Measurements from ENCODE around the gene KIAA0586.
"Not testable (repeated sequence)": the region's sequence is repeated elsewhere in the genome, so short reads cannot be mapped to it uniquely, and the experiment has no call there.

Gene KIAA0586

DNA sequence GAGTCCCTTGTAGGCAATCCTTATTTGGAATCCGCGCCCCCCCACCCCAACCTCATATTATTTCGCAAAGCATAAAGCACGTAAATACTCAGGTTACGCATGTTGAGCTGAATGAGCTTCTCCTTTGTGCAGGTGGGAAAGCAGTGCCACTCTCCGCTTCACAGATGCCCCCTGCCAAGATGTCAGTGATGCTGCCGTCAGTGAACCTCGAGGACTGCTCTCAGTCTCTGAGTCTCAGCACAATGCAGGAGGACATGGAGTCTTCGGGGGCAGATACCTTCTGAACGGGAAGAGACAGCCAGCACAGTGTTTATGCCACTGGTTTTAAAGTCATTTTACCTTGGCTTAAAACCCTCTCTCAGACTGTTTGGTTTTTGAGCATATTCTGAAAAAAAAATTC, 120.1 kb downstream of the KIAA0586 start:
- DNase-seq (ENCODE audit: low read depth), result no peak

DNA sequence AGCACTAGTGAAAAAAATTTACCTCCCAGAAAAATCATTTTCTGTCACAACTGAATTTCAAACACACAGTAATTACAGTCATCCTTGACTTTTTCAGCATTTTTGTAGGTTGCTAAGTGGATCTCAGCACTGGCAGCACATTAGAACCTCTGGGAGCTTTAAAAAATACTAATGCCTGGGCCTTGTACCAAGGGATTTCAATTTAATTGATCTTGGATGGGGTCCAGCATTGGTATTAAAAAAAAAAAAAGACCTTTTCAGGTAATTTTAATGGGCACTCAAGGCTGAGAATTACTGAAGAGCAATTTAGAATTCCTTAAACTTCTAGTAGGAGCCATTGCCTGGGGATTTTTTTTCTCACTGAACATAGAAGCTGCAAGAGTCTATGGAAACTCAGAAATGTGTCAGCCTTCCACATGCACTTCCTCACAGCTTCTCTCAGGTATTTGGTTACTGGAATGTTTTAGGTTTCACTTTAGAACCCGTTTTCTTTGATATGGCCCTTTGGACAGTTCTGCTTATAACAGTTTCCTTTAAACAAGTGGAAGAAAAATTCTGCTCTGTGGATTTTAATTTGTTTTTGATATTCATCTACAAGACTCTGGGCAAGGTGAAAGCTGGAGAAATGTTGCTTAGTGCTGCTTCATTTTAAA, 121.7 kb downstream of the KIAA0586 start:
- DNase-seq (ENCODE audit: low read depth), result no peak

DNA sequence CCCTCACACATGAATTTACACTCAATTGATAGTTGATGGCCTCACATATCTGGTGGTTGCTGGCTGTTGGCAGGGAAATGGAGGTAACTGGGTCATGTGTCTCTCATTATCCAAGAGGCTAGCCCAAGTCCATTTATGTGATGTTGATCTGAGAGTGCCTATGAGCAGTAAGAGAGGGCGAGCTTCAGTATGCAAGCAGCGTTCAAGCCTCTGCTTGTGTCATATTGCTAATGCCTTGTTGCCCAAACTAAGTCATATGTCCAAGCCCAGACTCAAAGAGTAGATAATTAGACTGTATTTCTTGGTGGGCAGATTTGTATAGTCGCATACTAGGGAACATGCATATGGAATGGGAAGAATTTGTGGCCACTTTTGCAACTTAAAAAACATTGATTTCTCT, 126.4 kb downstream of the KIAA0586 start:
- no peak for DNase-seq (ENCODE audit: low read depth)

DNA sequence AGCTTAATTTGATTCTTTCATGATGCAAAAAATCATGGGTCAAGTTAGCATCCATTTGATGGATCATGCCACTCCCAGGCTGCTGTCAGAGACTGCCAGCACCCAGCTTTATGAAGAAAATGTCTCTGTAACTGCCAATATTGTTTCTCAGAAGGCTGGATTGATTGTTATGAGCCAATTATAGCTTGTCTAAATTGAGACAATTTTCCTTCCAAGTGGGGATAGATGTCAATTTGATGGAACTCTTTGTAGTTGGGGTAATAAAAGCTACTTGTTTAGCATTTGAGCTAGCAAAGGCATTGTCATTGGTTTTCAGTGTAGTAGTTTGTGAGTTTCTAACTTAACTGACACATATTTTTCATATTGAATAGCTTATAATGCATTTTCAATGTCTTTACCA, 128.1 kb downstream of the KIAA0586 start:
- DNase-seq (ENCODE audit: low read depth), result no peak

DNA sequence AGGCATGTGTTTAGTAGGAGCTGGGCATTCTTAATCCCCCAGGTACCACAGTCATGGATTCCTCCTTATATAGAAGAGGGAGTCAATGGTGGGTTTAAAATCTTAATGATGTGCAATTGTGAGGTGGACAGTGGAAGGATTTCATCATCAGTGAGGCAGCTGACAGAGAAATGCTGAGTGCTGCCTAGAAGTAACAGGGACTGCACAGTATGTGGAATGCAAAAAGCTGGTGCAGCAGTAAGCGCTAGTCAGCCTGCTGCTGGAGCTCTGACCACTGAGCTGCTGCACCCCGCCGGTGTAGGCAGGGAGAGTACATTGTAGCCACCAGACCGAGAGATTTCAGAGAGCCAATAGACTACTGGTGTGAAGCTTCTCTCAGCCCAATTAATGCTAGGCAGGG, 129.7 kb downstream of the KIAA0586 start:
- DNase-seq (ENCODE audit: low read depth), result peak; percentile 50

DNA sequence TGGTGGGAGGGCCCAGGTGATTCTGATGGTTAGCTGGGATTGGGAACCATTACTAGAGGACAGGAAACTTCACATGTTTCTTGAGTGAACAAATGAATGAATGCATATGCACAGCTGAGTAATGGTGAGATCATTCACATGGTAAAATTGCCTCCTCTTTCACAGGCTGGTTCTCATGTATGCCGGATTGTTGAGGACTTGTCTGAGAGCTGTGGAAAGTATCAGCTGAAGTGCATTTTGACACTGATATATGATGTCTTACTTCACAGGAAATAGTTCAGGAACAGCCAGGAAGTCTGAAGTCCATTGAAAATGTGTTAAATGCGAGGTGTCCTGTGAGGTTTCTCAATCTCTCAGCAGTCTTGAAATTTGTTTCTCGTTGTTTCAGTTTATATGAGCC, 132.7 kb downstream of the KIAA0586 start:
- DNase-seq (ENCODE audit: low read depth), result peak; percentile 81

DNA sequence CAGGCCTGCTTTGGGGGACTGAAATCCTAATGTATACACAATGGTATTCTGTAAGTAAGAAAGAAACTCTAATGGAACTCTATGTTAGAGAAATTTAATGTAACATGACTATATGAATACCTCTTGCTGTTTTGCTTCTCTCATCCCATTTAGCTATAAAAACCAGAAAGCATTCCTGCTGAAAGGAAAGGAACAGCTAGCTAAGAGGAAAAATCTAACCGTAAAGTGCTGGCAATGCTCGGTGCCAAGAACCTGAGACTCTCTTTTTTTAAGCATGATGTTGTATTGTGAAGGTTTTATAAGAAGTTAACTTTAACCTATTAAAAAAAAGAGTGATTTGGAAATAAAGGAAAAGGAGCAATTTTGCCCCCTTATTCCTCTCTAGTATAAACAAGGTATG, 134.6 kb downstream of the KIAA0586 start:
- no peak for DNase-seq (ENCODE audit: low read depth)

DNA sequence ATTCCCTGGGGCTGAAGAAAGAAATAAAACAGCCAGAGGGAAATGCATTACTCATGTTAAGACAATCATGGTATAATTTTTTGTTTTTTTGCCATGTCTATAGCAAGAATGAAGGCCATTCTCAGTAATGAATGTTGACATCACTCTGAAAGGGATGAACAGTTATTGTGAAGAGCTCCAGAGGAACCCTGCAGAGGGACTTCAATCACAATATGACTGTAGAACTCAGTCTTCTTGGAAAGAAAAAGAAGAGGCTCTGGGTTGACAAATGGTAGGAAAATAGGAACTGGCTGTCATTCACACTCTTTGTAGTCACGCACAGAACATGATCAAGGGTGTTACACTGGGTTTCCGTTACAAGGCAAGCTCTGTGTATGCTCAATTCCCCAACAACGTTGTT, 136.5 kb downstream of the KIAA0586 start:
- no peak for DNase-seq (ENCODE audit: low read depth)

DNA sequence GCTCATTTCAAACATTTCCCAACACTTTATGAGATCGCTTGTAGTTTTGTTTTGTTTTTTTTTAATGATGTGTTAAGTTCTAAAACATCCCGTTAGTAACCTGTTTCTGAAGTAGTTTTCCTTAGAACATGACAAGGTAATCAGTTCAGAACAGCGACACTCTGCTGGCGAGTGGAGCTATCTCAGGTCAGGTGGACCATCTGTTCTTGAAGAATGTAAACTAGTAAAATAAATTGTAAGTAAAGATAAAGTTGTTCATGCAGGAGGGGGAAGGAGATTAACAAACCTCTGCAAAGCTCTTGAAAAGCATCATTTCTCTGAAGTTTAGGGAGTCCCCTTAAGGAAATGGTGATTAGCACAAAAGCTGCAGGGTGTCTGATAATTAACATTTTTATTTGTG, 138.3 kb downstream of the KIAA0586 start:
- no peak for DNase-seq (ENCODE audit: low read depth)

DNA sequence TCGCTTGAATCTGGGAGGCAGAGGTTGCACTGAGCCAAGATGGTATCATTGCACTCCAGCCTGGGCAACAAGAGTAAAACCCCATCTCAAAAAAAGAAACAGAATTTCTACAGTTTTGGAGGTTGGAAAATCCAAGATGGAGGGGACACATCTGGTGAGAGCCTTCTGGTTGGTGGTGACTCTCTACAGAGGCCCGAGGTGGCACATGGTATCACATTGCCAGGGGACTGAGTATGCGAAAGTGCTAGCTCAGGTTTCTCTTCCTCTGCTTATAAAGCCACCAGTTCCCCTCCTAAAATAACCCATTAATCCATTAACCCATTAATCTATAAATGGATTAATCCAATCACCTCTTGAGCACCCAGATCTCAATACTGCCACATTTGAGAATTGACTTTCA, 139.5 kb downstream of the KIAA0586 start:
- DNase-seq (ENCODE audit: low read depth), result no peak

DNA sequence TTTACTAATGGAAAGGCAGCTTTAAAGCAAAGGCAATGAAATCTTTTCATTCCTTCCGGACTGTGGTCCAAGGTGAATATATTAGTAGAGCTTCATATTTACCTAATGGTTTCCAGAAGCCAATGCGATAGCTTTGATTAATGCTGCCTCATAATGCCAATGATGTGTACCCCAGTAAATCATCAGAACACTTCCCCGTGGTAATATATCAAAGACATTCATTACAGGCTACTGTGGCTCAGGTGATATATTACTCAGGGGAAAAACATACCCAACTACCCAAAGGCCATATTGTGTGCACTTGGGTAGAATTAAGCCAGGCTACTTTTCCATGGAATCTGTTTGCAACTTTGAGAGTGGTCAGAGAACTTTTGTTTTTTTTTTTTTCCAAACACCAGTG, 140.8 kb downstream of the KIAA0586 start:
- DNase-seq (ENCODE audit: low read depth), result no peak

DNA sequence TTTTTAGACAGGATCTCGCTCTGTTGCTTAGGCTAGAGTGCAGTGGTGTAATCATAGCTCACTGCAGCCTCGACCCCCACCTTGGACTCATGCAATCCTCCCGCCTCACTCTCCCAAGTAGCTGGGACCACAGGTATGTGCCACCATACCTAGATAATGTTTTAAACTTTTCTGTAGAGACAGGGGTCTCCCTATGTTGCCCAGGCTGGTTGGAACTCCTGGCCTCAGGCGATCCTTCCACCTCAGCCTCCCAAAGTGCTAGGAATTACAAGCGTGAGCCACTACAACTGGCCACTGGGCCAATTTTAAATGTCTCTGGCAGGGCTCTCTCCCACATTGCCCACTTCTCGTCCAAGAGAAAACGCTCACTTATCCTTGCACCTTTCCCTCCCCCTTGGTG, 143.7 kb downstream of the KIAA0586 start:
- no peak for DNase-seq (ENCODE audit: low read depth)

DNA sequence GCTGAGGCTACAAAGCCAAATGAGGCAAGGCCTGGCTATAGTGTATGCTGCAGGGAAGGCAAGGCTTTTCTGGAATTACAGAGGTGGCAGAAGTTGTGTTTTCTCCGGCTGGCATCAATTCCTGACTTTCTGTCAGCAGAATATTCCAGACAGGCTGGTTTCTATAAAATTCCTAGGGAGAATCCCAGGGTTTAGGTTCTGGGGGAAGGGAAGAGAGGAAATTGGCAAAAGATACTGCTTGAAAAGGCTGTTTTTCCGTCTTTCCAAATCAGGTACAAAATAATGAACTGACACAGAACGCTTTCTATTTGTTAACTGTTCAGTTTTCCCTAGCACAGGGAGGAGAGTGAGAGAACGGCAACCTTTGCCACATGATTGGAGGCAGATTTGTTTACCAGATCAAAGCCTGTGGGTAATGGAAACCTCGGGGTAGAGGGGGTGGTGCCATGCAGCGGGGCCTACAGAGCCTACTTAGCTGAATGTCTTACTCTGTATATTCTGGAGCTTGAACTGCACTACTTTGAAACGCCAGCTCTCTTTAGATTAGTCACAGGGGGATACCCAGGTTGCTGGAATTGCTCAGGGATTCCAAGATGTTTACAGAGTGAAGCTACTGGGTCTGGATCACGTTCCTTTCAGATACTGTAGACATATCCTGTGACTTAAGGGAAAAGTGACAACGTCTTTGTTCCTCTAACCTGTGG, 144.4 kb downstream of the KIAA0586 start:
- DNase-seq (ENCODE audit: low read depth), result peak; percentile 73

DNA sequence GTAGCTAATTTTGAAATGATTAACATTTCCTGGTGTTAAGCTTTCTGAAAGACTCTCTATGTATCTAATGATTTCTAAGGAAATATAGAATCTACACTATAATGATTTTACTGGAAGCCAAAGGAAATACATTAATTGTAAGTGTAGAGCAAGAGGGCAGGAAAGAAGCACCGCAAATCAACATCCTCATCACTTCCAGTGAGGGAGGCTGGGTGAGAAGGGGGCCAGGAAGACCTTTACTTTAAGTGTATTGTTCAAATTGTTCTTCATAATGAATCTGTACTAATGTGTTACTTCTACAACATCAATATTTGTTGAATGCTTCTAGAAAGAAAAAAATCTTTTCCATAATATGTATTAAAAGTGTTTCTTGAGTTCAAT, 144.9 kb downstream of the KIAA0586 start:
- no peak for DNase-seq (ENCODE audit: low read depth)

DNA sequence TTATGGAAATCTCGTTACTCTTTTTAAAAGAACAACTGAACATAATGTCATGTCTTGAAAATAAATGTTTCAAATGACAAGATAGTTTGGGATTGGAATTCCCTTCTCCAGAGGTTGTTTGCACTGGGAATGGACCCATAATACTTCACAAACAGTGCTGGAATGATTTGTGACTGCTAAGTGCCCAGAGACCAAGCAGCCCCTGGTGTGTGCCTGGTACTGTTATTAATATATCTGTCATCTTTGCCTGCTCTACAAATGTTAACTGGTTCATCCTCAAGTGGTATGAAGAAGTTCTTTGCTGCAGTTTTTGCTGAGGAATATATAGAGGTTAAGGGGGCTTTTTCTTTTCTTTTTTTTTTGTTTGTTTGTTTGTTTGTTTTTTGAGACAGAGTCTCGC, 145.3 kb downstream of the KIAA0586 start:
- DNase-seq (ENCODE audit: low read depth), result no peak

DNA sequence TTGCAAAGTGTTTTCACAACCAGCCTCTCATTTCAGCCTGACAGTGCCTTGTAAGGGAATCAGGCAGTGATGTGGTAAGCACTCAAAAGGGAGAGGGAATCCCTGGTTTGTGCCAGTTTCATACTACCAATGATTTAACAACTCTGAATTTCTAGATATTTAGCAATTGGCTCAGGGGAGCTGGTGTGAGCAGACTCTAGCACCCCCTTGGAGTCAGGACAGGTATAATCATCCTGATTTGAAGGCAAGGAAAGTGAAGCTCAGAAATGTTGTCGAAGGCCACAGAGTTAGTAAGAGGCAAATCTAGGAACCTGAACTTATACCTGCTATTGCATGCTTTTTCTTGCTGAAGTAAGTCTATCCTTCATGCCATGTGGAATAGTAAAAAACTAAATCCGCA, 147.1 kb downstream of the KIAA0586 start:
- DNase-seq (ENCODE audit: low read depth), result no peak

DNA sequence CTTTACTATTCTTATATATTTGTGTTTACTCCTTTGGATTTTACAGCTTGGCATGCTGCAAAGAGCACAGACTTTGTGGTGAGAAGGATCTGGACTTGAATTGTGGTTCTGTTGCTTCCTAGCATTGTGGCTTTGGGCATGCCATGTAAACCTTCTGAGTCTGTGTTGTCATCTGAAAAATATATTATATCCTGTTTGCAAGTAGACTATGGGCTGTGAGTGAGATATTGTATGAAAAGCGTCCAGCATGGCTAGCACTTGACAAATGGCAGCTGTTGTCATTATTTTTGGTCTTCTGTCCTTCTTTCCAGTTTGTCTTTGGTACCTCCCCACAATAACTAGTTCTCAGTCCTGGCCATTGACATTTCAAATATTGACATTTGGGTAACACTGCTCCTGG, 148.4 kb downstream of the KIAA0586 start:
- no peak for DNase-seq (ENCODE audit: low read depth)

DNA sequence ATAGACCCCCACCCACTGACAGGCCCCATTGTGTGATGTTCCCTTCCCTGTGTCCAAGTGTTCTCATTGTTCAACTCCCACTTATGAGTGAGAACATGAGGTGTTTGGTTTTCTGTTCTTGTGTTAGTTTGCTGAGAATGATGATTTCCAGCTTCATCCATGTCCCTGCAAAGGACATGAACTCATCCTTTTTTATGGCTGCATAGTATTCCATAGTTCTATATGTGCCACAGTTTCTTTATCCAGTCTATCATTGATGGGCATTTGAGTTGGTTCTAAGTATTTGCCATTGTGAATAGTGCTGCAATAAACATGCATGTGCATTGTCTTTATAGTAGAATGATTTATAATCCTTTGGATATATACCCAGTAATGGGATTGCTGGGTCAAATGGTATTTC, 152.5 kb downstream of the KIAA0586 start:
- not testable (repeated sequence) for DNase-seq (ENCODE audit: low read depth)

DNA sequence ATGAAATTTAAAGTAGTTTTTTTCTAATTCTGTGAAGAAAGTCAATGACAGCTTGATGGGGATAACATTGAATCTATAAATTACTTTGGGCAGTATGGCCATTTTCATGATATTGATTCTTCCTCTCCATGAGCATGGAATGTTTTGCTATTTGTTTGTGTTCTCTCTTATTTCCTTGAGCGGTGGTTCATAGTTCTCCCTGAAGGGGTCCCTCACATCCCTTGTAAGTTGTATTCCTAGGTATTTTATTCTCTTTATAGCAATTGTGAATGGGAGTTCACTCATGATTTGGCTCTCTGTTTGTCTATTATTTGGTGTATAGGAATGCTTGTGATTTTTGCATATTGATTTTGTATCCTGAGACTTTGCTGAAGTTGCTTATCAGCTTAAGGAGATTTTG, 153.9 kb downstream of the KIAA0586 start:
- DNase-seq (ENCODE audit: low read depth), result not testable (repeated sequence)

DNA sequence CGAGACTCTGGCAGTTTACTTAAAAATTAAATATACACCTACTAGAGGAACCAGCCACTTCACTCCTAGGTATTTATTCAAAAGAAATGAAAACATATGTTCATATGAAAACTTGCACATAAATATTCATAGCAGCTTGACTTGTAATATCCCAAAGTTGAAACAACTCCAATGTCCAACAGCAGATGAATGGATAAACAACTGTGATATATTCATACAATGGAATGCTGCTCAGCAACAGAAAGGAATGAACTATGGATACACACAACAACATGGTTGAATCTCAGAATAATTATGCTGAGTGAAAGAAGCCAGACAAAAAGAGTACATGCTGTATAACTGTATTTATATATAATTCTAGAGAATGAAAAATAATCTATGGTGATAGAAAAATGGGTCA, 156.9 kb downstream of the KIAA0586 start:
- DNase-seq (ENCODE audit: low read depth), result peak; percentile 30

DNA sequence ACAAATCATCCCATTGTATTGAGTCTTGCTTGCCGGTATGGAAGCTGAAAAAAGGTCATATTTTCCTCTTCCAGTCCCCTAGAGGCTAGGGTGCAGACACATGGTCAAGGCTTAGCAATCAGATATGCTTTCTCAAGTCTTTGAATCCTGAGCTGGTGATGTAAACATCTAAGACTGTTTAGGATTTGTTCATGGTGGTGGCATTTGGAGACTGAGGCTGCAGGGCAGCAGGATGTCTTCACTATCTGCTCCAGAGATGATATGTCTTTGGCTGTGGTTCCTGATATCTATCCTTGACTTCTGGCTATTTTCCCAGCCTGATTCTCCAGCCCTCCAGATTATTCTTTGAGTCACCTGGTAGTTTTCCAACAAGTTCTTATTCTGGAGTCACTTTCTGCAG, 159.8 kb downstream of the KIAA0586 start:
- DNase-seq (ENCODE audit: low read depth), result peak; percentile 83

DNA sequence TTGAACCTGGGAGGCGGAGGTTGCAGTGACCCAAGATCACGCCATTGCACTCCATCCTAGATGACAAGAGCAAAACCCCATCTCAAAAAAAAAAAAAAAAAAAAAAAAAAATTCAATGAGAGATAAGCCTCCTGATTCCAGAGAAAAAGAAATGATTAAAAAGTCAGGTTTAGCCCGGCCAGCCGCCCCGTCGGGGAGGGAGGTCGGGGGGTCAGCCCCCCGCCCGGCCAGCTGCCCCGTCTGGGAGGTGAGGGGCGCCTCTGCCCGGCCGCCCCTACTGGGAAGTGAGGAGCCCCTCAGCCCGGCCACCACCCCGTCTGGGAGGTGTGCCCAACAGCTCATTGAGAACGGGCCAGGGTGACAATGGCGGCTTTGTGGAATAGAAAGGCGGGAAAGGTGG, 160.8 kb downstream of the KIAA0586 start:
- DNase-seq (ENCODE audit: low read depth), result not testable (repeated sequence)

DNA sequence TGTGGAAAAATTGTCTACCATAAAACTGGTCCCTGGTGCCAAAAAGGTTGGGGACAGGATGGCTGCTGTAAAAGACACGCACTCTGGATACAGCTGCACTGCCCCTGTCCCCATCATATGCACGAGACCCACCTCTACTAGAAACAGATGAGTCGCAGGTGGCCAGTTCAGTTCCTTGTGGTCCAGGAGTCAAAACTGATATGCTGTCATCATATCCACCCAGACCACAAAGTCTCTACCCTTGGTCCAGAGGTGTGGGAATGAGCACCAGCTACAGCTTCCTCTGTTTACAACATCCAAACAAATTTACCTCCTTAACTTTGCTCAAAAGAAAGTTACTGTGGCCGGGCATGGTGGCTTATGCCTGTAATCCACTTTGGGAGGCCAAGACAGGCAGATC, 166.5 kb downstream of the KIAA0586 start:
- DNase-seq (ENCODE audit: low read depth), result no peak

DNA sequence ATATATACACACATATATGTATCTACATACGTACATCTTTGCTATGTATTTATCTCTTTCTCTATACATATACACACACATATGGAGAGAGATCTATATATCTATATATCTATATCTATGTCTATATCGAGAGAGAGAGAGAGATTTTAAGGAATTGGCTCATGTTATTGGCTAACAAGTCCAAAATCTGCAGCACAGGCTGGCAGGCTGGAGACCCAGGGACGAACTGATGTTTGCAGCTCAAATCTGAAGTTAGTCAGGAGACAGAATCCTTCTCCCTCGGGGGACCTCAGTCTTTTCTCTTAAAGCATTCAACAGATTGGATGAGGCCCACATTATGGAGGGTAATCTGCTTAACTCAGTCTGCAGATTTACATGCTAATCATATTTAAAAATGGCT, 169.5 kb downstream of the KIAA0586 start:
- DNase-seq (ENCODE audit: low read depth), result no peak

Data from amniotic epithelial cell (primary cell).